Measurements from ENCODE around the gene MRTFB. TPM values are rescaled to one million over a fixed set of nuclear protein-coding genes. Genes with fewer than 3 reads are reported as not detected.

Gene MRTFB
- total and polyA plus RNA-seq, 2 experiments from 2014 or later = 13.9 to 22.2 TPM

- Mint-ChIP-seq H3K27me3 (ENCODE audit: insufficient read depth, low read depth, poor library complexity) (no peaks in the 10 kb centered on the region), H3K36me3 (ENCODE audit: low read depth) (peaks cover 7% of the 10 kb centered on the region; the same call in 2 of the 3 replicates), H3K4me3 (no peak overlapping the region), H3K27ac (no peak overlapping the region), H3K4me1 (no peaks in the 10 kb centered on the region), H3K9me3 (peaks cover 5% of the 10 kb centered on the region; the same call in 2 of the 3 replicates)
- no peak overlapping the region for H3K4me2 ChIP-seq
- H3K79me2 ChIP-seq (replicated peaks; ENCODE audit: insufficient read depth) = peaks cover 30% of the 10 kb centered on the region
- no peaks in the 10 kb centered on the region for H3K36me3 ChIP-seq (ENCODE audit: insufficient read depth)
- no peaks in the 10 kb centered on the region for H3K4me1 ChIP-seq (ENCODE audit: insufficient read depth)
- DNase-seq (ENCODE audit: low spot score) (no peak), ATAC-seq (no peak)
- no peak overlapping the region for H3K4me3 ChIP-seq
- H2AFZ ChIP-seq = no peak overlapping the region
- TF ChIP-seq POLR2AphosphoS5 (IDR thresholded peaks at IDR 0.05; ENCODE audit: low read depth) (no peak), REST (IDR thresholded peaks at IDR 0.05; ENCODE audit: unreplicated experiment) (no peak), EZH2 (IDR thresholded peaks at IDR 0.05; ENCODE audit: low read depth, unreplicated experiment) (no peak), ZNF114 (CRISPR knock-in tag; IDR thresholded peaks at IDR 0.05) (no peak), EZH2phosphoT487 (IDR thresholded peaks at IDR 0.05; ENCODE audit: unreplicated experiment) (no peak), CREB1 (CRISPR knock-in tag; IDR thresholded peaks at IDR 0.05; ENCODE audit: low read depth) (no peak), ZNF462 (CRISPR knock-in tag; IDR thresholded peaks at IDR 0.05) (no peak), JUNB (IDR thresholded peaks at IDR 0.05; ENCODE audit: unreplicated experiment) (no peak), STAT1 (IDR thresholded peaks at IDR 0.05; ENCODE audit: unreplicated experiment) (no peak), CTCF (conservative IDR thresholded peaks at IDR 0.05; ENCODE audit: low read depth in 2 of 2) (no peak), NANOG (IDR thresholded peaks at IDR 0.05; ENCODE audit: borderline replicate concordance) (no peak), ETS1 (IDR thresholded peaks at IDR 0.05) (no peak), ZNF331 (CRISPR knock-in tag; IDR thresholded peaks at IDR 0.05; ENCODE audit: low read depth) (no peak)
- 0 out of 2 replicates have a peak, but pooled peaks cover 3% of the 10 kb centered on the region for H3K9me2 ChIP-seq (ENCODE audit: insufficient read depth)
- no peaks in the 10 kb centered on the region; the same call in 1 of the 2 replicates for H4K20me1 ChIP-seq (replicated peaks; ENCODE audit: insufficient read depth)
- H3K27me3 ChIP-seq (ENCODE audit: insufficient read depth) = no peaks in the 10 kb centered on the region
- no peaks in the 10 kb centered on the region for H3F3A ChIP-seq (replicated peaks; ENCODE audit: low read depth)
- no peak overlapping the region for H3K27ac ChIP-seq (ENCODE audit: low read depth)
Observed at GRCh38 chr16:14133907-14134306, 62.8 kb downstream of the MRTFB start.
